Stimulated activated CD4-positive, alpha-beta T cell treated with anti-CD3 and anti-CD28 coated beads, Interleukin-15, amount 100 ng/mL, for 24 hours (primary cell): ENCODE results near the gene DOK3.

Experiments used
- DNase-seq: peaks from one replicate; pipeline ENCODE4 v3.0.0-alpha.2; 2020

DOK3 gene

GRCh38 chr5:177478711-177479646, 30.6 kb downstream of the DOK3 start:
- DNase-seq, result peak; percentile 48

- DNase-seq, result no peak
Observed at GRCh38 chr5:177477701-177478477, 31.7 kb downstream of the DOK3 start.

- DNase-seq, result no peak
Observed at GRCh38 chr5:177476531-177477233, 32.9 kb downstream of the DOK3 start.

- no peak for DNase-seq
Observed at GRCh38 chr5:177475563-177476427, 33.8 kb downstream of the DOK3 start.

- DNase-seq, result no peak
Observed at GRCh38 chr5:177474846-177475562, 34.6 kb downstream of the DOK3 start.

GRCh38 chr5:177474002-177474476, 35.6 kb downstream of the DOK3 start:
- DNase-seq, result no peak

GRCh38 chr5:177473443-177474001, 36.1 kb downstream of the DOK3 start, which contains the start of gene DBN1:
DBN1 (minus strand) TSS chr5:177473634; CDS start chr5:177473521, 113 bp downstream.
- DNase-seq, result no peak

GRCh38 chr5:177472460-177473442, 36.9 kb downstream of the DOK3 start:
- DNase-seq, result peak; percentile 73

GRCh38 chr5:177471610-177472356, 37.8 kb downstream of the DOK3 start:
- DNase-seq, result no peak

GRCh38 chr5:177470759-177471536, 38.7 kb downstream of the DOK3 start:
- no peak for DNase-seq

GRCh38 chr5:177469750-177470525, 39.7 kb downstream of the DOK3 start:
- DNase-seq, result no peak

- DNase-seq, result no peak
Observed at GRCh38 chr5:177468685-177469628, 40.7 kb downstream of the DOK3 start.

GRCh38 chr5:177468329-177468684, 41.3 kb downstream of the DOK3 start:
- no peak for DNase-seq

GRCh38 chr5:177467436-177467835, 42.2 kb downstream of the DOK3 start:
- DNase-seq, result no peak

GRCh38 chr5:177466861-177467260, 42.8 kb downstream of the DOK3 start:
- no peak for DNase-seq

- DNase-seq, result no peak
Observed at GRCh38 chr5:177465044-177465443, 44.6 kb downstream of the DOK3 start.
